HepG2 (cell line): Measurements from ENCODE around the gene PTHLH. TPM values are rescaled to one million over a fixed set of nuclear protein-coding genes. Genes with fewer than 3 reads are reported as not detected.
A peak's percentile ranks its signal among the peaks of the same experiment; 100 is the strongest.

Experiments
- ADNP ChIP-seq: sonication (generic); formaldehyde crosslinking; IDR thresholded peaks from 2 replicates; pipeline ENCODE4 v1.4.0; 2020; ENCODE audit warnings: missing genetic modification reagents
- CCDC6 ChIP-seq: sonication (generic); formaldehyde crosslinking; IDR thresholded peaks from 2 replicates; pipeline ENCODE4 v1.8.1; 2022; ENCODE audit warnings: mild to moderate bottlenecking, missing genetic modification reagents, moderate library complexity
- HOXD1 ChIP-seq: sonication (generic); formaldehyde crosslinking; IDR thresholded peaks from 2 replicates; pipeline ENCODE4 v1.5.0; 2020; ENCODE audit warnings: missing genetic modification reagents
- NFYC ChIP-seq: IDR thresholded peaks from 2 replicates; pipeline ENCODE4 v1.6.1; 2016; ENCODE audit warnings: missing genetic modification reagents, missing compliant biosample characterization
- ONECUT2 ChIP-seq: sonication (generic); formaldehyde crosslinking; IDR thresholded peaks from 2 replicates; pipeline ENCODE4 v1.4.0; 2020; ENCODE audit warnings: missing genetic modification reagents
- RBAK ChIP-seq: sonication (generic); formaldehyde crosslinking; IDR thresholded peaks from 2 replicates; pipeline ENCODE4 v1.5.1; 2020; ENCODE audit warnings: mild to moderate bottlenecking, missing genetic modification reagents
- SOX6 ChIP-seq, 2 experiments: fragments of 450-650 bp in 1 of 2; sonication (generic) in 1 of 2; formaldehyde crosslinking in 1 of 2; IDR thresholded peaks; 2 replicates each; pipeline versions ENCODE4 v1.4.0 to v1.6.1; 2017 to 2020; ENCODE audit warnings: antibody characterized with exemption in 1 of 2, mild to moderate bottlenecking in 1 of 2, missing genetic modification reagents in 1 of 2
- SSRP1 ChIP-seq: IDR thresholded peaks from 2 replicates; pipeline ENCODE4 v1.6.1; 2016; ENCODE audit warnings: control low read depth
- ZBTB7B ChIP-seq: sonication (generic); formaldehyde crosslinking; IDR thresholded peaks from 2 replicates; pipeline ENCODE4 v1.4.0; 2020; ENCODE audit warnings: missing genetic modification reagents
- ZFP1 ChIP-seq: IDR thresholded peaks from 2 replicates; pipeline ENCODE4 v1.6.1; 2016
- ZNF253 ChIP-seq: sonication (generic); formaldehyde crosslinking; IDR thresholded peaks from 2 replicates; pipeline ENCODE4 v1.8.0; 2022; ENCODE audit warnings: mild to moderate bottlenecking, missing genetic modification reagents, borderline replicate concordance
- ZNF274 ChIP-seq: sonication (generic); formaldehyde crosslinking; IDR thresholded peaks from 2 replicates; pipeline ENCODE4 v1.5.1; 2020; ENCODE audit warnings: mild to moderate bottlenecking, missing genetic modification reagents
- ZNF567 ChIP-seq: sonication (generic); formaldehyde crosslinking; IDR thresholded peaks from 2 replicates; pipeline ENCODE4 v1.8.1; 2023; ENCODE audit warnings: mild to moderate bottlenecking, missing genetic modification reagents, borderline replicate concordance
- ZNF747 ChIP-seq: sonication (generic); formaldehyde crosslinking; IDR thresholded peaks from 2 replicates; pipeline ENCODE4 v1.8.1; 2023; ENCODE audit warnings: missing genetic modification reagents, mild to moderate bottlenecking, borderline replicate concordance
- ZNF775 ChIP-seq: sonication (generic); formaldehyde crosslinking; IDR thresholded peaks from 2 replicates; pipeline ENCODE4 v1.4.0; 2020; ENCODE audit warnings: missing genetic modification reagents, mild to moderate bottlenecking, moderate library complexity, borderline replicate concordance
- ZNF839 ChIP-seq: sonication (generic); formaldehyde crosslinking; IDR thresholded peaks from 2 replicates; pipeline ENCODE4 v1.4.0; 2020; ENCODE audit warnings: missing genetic modification reagents, mild to moderate bottlenecking, borderline replicate concordance
- ZSCAN21 ChIP-seq: sonication (generic); formaldehyde crosslinking; IDR thresholded peaks from 2 replicates; pipeline ENCODE4 v1.8.0; 2022; ENCODE audit warnings: mild to moderate bottlenecking, missing genetic modification reagents, moderate library complexity, borderline replicate concordance
- polyA plus RNA-seq, 8 experiments: library from polyadenylated mRNA; depleted of rRNA in 3 of 8; stranded (reverse) in 7 of 8; unstranded in 1 of 8; fragments of >200 nt; fragmentation: Illumina TruSeq in 4 of 8; extraction: Trizol in 4 of 8; gene quantifications; 2 replicates each; pipeline versions ENCODE4 v1.2.1 to v1.2.3, GENCODE V29; 2011 to 2016; ENCODE audit warnings: low read depth in 4 of 8, missing spikeins in 1 of 8, mixed read lengths in 1 of 8; ENCODE audit not compliant: insufficient read depth in 1 of 8
- total RNA-seq, 5 experiments: library from RNA; depleted of rRNA; stranded (reverse); fragments of >200 nt; fragmentation: Illumina TruSeq; extraction: Trizol; gene quantifications; 2 replicates each; pipeline ENCODE4 v1.2.3, GENCODE V29; 2016; ENCODE audit warnings: low read depth in 1 of 5
- TF ChIP-seq, protein P1 (sequence below): sonication (generic); formaldehyde crosslinking; IDR thresholded peaks from 2 replicates; pipeline ENCODE4 v1.4.0; 2020; ENCODE audit warnings: missing genetic modification reagents, mild to moderate bottlenecking, borderline replicate concordance
- TF ChIP-seq, protein P2 (sequence below): sonication (generic); formaldehyde crosslinking; IDR thresholded peaks from 2 replicates; pipeline ENCODE4 v1.4.0; 2020; ENCODE audit warnings: missing genetic modification reagents
- TF ChIP-seq, protein P3 (sequence below): sonication (generic); formaldehyde crosslinking; IDR thresholded peaks from 2 replicates; pipeline ENCODE4 v1.5.0; 2020; ENCODE audit warnings: mild to moderate bottlenecking, missing genetic modification reagents, borderline replicate concordance
- TF ChIP-seq, protein P4 (sequence below): IDR thresholded peaks from 2 replicates; pipeline ENCODE4 v1.6.1; 2016; ENCODE audit warnings: missing biosample characterization, missing genetic modification reagents, low read depth

Gene PTHLH
- total and polyA plus RNA-seq, 2 of the 13 experiments (the other 11 are each of a cell fraction or from before 2014, with no cell fraction given) = 0.22 TPM; not detected in 1

DNA sequence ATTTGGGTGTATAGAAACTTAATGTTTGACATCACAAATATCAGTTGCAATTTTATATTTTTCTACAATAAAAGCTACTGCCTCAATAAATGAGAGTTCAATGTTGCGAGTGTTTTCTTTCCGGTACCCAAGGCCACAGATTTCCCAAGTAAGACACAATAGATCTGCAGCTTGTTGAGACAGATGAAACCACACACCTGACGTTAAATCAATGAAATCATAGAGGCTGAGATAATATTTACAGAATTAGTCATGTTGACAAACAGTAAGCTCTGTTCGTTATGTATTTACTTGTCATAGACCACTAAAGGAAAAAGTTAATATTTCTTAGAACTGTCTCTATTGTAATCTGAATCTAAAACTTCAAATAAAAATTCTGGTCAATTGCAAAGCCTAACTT lies 49.2 kb upstream of the PTHLH start (continued):
- TF ChIP-seq, protein P1, sequence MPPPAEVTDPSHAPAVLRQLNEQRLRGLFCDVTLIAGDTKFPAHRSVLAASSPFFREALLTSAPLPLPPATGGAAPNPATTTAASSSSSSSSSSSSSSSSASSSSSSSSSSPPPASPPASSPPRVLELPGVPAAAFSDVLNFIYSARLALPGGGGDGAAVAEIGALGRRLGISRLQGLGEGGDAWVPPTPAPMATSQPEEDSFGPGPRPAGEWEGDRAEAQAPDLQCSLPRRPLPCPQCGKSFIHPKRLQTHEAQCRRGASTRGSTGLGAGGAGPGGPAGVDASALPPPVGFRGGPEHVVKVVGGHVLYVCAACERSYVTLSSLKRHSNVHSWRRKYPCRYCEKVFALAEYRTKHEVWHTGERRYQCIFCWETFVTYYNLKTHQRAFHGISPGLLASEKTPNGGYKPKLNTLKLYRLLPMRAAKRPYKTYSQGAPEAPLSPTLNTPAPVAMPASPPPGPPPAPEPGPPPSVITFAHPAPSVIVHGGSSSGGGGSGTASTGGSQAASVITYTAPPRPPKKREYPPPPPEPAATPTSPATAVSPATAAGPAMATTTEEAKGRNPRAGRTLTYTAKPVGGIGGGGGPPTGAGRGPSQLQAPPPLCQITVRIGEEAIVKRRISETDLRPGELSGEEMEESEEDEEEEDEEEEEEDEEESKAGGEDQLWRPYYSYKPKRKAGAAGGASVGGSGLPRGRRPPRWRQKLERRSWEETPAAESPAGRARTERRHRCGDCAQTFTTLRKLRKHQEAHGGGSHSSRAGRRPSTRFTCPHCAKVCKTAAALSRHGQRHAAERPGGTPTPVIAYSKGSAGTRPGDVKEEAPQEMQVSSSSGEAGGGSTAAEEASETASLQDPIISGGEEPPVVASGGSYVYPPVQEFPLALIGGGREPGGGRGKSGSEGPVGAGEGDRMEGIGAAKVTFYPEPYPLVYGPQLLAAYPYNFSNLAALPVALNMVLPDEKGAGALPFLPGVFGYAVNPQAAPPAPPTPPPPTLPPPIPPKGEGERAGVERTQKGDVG = no peak
- TF ChIP-seq NFYC (CRISPR knock-in tag) (no peak), ZNF747 (no peak), SSRP1 (no peak), ZBTB7B (CRISPR knock-in tag) (no peak), CCDC6 (CRISPR knock-in tag) (no peak), ZSCAN21 (CRISPR knock-in tag) (no peak), ZNF775 (no peak), ZNF253 (no peak), ADNP (CRISPR knock-in tag) (no peak), RBAK (CRISPR knock-in tag) (no peak), ZFP1 (CRISPR knock-in tag) (no peak), SOX6 (IDR thresholded peaks at IDR 0.05) (no peak), SOX6 (CRISPR knock-in tag; IDR thresholded peaks at IDR 0.05) (peak; percentile 93), ONECUT2 (peak; percentile 73), ZNF274 (CRISPR knock-in tag) (no peak), ZNF839 (no peak), HOXD1 (CRISPR knock-in tag) (no peak), ZNF567 (CRISPR knock-in tag) (no peak)
- TF ChIP-seq, protein P2, sequence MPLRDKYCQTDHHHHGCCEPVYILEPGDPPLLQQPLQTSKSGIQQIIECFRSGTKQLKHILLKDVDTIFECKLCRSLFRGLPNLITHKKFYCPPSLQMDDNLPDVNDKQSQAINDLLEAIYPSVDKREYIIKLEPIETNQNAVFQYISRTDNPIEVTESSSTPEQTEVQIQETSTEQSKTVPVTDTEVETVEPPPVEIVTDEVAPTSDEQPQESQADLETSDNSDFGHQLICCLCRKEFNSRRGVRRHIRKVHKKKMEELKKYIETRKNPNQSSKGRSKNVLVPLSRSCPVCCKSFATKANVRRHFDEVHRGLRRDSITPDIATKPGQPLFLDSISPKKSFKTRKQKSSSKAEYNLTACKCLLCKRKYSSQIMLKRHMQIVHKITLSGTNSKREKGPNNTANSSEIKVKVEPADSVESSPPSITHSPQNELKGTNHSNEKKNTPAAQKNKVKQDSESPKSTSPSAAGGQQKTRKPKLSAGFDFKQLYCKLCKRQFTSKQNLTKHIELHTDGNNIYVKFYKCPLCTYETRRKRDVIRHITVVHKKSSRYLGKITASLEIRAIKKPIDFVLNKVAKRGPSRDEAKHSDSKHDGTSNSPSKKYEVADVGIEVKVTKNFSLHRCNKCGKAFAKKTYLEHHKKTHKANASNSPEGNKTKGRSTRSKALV = no peak
- TF ChIP-seq, protein P3, sequence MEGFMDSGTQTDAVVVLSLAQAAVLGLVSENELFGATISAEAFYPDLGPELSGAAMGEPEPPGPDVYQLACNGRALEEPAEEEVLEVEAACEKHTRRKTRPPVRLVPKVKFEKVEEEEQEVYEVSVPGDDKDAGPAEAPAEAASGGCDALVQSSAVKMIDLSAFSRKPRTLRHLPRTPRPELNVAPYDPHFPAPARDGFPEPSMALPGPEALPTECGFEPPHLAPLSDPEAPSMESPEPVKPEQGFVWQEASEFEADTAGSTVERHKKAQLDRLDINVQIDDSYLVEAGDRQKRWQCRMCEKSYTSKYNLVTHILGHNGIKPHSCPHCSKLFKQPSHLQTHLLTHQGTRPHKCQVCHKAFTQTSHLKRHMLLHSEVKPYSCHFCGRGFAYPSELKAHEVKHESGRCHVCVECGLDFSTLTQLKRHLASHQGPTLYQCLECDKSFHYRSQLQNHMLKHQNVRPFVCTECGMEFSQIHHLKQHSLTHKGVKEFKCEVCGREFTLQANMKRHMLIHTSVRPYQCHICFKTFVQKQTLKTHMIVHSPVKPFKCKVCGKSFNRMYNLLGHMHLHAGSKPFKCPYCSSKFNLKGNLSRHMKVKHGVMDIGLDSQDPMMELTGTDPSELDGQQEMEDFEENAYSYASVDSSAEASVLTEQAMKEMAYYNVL = no peak
- TF ChIP-seq, protein P4, sequence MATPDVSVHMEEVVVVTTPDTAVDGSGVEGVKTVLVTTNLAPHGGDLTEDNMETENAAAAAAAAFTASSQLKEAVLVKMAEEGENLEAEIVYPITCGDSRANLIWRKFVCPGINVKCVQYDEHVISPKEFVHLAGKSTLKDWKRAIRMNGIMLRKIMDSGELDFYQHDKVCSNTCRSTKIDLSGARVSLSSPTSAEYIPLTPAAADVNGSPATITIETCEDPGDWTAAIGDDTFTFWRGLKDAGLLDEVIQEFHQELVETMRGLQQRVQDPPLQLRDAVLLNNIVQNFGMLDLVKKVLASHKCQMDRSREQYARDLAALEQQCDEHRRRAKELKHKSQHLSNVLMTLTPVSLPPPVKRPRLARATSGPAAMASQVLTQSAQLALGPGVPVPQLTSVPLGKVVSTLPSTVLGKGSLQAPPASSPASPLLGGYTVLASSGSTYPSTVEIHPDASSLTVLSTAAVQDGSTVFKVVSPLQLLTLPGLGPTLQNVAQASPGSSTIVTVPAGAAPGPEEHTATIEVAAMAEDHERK = no peak
